Measurements from ENCODE around the gene EVI2B.
"Not testable (repeated sequence)": the region's sequence is repeated elsewhere in the genome, so short reads cannot be mapped to it uniquely, and the experiment has no call there.

The EVI2B gene

GRCh38 chr17:31272236-31272635 lies 41.6 kb downstream of the EVI2B start:
- no peak for DNase-seq (ENCODE audit: low read depth)

DNA sequence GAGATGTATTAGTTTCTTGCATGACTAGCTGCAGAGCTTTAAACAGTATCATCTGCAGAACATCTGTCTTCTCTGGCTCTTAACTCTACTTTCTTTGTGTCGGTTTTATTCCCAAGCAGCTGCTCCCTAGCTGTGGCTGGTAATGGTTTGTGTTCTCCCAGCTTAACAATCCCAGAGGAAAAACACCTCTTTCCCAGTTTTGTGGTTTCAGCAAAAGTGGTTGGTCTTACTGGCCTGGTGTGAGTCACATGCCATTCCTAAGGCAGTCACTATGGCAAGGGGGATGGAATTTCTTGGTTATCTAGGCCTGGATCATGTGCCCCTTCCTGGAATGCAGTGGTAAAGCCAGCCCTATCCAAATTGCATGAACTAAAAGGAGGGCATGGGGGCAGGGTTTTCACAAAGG lies 44.3 kb downstream of the EVI2B start:
- DNase-seq (ENCODE audit: low read depth), result peak; percentile 97

DNA sequence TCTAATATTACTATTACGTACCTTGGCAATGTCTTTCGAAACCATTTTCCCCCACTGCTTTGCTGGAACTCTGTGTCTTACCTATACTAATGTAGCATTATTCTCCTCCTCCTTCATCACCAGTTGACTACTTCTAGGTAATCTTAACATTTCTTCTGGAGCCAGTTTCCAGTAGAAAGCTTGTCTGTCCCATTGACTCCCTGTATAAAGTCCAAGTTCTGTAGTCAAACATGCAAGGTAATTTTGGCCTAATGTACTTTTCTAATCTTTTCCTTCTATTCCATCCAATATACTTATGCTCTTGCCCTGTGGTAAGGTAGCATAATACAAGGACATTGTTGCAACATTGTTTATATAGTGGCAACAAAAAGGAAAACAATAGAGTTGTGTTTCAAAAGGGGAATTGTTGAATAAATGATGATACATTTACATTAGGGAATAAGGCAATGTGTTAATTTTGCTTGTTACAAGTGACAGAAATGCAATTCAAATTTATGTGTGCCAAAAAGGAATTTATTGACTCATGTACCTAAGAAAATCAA lies 44.7 kb downstream of the EVI2B start:
- DNase-seq (ENCODE audit: low read depth), result no peak

DNA sequence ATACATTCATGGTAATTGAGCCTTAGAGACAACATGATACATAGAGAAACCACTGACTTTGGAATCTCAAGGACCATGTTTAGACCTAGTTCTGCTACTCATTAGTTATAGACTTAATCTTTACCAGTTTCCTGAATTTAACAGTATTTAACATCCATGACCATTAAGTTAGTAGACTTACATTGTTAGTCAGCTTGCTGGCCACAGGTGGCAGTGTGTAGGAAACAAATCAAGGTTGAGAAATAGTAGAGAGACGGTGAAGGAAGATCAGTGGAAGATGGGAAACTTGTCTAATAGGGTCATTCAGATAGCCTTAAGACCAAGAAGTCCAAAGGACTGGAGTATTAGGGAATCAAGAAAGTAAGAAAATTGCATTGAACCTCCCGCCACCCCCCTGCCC lies 47.8 kb downstream of the EVI2B start:
- DNase-seq (ENCODE audit: low read depth), result no peak

DNA sequence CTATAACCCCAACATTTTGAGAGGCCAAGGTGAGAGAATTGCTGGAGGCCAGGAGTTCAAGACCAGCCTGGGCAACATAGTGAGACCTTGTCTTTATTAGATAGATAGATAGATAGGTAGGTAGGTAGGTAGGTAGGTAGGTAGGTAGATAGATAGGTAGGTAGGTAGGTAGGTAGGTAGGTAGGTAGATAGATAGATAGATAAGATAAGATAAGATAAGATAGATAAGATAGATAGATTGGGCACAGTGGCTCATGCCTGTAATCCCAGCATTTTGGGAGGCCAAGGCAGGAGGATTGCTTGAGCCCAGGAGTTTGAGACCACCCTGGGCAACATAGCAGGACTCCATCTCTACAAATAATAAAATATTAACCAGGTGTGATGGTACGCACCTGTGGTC lies 50.9 kb downstream of the EVI2B start:
- not testable (repeated sequence) for DNase-seq (ENCODE audit: low read depth)

GRCh38 chr17:31261601-31262000 lies 52.3 kb downstream of the EVI2B start:
- no peak for DNase-seq (ENCODE audit: low read depth)

DNA sequence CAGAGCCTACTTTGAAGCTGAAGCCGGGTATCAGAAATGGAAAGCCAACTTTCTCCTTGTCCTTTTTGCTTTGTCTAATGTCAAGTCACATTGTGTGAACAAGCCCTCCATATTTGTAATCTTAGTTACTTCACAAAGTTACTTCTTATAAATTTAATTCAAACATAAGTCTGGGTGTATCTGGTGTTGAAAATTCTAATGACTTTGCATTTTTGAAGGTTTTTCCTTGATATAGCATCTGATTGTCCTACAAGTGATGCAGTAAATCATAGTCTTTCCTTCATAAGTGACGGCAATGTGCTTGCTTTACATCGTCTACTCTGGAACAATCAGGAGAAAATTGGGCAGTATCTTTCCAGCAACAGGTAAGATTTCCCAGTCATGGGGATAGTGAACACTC lies 53.7 kb downstream of the EVI2B start:
- DNase-seq (ENCODE audit: low read depth), result no peak

DNA sequence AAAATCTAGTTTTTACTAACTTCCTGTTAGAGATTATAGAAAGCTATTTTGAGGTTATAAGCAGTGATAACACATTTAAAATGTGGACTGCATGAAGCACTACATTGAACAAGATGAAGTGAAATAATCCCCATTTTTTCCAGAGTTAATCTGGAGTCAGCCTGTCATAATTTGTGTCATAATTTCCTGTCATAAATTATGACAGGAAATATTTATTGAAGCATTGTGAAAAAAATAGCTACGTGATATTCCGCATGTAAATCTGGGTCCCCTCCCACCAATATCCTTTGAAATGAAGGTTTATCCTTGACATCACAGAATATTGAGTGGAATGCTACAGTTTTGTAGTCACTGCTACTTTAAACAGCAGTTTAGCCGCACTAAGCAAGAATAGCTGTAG lies 56.9 kb downstream of the EVI2B start:
- no peak for DNase-seq (ENCODE audit: low read depth)

DNA sequence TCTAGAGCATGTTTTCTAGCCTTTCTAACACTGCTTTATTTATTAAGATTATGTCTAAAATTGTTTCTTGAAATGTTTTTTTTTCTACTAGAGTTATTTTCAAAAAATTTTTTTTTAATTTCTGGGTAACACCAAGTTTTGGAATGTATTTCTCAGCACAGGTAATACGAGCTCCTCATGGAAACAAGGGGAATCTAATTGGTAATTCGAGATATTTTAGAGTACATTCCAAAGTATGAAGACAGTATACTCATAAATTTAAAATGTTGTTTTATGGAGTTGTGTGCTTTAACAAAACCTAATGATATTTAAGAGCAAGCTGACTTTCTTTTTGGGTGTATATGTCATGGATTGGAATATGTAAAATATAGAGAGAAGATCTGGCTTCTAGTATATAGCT lies 59.2 kb downstream of the EVI2B start:
- DNase-seq (ENCODE audit: low read depth), result no peak

Data from GM04504 (cell line).